GM18498 (cell line): ENCODE measurements around the gene PPP2R3B.

Source experiments
- ATAC-seq: cut with Tn5 transposase; IDR thresholded peaks from one replicate; pipeline ENCODE4 v1.9.1; 2021; ENCODE audit warnings: mild to moderate bottlenecking, moderate library complexity; ENCODE audit not compliant: unreplicated experiment

PPP2R3B gene

DNA sequence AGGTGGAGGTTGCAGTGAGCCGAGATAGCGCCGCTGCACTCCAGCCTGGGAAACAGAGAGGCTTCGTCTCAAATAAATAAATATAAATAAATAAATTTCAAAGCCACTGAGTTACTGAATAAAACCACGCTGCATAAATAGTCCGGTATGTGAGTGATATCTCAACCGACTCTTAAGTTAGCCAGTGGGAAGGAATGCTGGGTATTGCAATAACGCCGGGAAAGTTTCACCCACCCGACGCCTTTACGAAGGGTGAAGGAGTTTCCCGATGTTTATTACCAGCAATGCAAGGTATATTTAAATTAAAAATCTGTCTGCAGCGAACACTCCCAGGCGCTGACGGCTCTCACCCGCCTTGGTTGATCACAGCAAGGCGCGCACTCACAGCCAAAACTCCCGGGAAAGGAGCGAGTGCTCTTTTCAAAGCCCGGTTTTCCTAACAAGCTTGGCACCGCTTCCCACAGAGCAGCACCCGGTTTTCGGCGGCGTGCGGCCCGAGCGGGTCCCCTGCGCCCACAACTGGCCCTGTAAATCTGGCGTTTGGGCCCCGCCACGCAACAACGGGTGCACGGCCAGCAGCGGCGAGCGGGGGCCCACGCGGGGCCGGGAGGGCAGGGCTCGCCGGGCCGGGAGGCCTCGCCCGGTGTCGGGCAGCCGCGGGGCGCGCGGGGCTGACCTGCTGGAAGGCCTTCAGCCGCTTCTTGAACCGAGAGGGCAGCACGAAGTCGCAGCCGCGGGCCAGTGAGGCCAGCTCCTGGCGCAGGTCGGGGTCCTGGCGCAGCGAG lies 13.7 kb downstream of the PPP2R3B start:
- peak; percentile 10 for ATAC-seq

DNA sequence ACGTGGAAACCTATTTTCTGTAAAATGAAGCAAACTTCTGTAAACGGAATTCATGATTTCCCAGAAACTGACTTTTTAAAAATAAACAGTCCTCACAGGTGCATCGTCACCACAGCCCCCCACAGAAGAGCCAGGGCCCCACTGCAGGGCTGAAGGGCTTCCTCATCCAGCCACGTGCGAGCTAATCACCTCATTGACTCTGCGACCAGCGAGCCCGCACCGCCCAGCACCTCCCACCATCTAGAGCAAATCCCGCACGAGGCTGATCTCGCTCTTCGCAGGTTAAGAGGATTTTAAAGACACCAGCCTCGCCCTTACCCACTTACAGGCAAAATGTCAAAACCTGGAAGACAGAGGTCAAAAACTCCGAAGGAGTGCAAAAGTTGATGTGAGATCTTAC lies 14.8 kb downstream of the PPP2R3B start:
- ATAC-seq: no peak

DNA sequence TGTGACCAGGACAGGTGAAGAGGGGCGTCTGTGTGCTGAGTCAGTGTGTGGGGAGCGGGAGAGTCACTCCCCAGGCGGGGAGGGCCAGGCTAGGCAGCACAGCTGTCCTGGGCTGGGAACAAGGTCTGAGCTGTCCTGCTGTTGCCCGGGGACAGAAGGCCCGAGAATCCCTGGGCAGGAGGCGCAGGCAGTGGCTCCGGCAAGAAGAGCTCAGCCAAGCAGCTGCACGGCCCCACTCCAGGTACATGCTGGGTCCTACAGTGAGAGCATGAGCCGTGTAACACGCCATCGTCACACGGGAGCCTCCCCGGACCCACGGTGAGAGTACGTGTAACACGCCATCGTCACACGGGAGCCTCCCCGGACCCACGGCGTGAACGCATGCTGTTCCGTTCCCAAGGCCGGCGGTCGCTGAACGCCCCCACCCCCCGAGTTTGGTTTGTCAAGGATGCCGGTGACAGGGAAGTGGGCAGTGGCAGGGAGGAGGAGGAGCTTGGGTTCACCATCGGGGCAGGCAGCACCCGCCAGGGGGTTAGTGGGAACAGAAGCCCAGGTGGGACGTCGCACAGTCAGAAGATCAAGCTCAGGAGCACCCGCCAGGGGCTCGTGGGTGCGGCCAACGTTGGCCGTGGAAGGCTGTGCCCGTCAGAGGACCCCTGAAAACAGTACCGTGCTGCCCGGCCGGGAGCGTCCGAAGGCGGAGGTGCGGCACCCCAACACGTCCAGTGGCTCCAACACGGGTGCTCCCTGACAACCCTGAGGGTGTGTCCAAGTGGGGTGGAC lies 15.6 kb downstream of the PPP2R3B start:
- no peak for ATAC-seq

DNA sequence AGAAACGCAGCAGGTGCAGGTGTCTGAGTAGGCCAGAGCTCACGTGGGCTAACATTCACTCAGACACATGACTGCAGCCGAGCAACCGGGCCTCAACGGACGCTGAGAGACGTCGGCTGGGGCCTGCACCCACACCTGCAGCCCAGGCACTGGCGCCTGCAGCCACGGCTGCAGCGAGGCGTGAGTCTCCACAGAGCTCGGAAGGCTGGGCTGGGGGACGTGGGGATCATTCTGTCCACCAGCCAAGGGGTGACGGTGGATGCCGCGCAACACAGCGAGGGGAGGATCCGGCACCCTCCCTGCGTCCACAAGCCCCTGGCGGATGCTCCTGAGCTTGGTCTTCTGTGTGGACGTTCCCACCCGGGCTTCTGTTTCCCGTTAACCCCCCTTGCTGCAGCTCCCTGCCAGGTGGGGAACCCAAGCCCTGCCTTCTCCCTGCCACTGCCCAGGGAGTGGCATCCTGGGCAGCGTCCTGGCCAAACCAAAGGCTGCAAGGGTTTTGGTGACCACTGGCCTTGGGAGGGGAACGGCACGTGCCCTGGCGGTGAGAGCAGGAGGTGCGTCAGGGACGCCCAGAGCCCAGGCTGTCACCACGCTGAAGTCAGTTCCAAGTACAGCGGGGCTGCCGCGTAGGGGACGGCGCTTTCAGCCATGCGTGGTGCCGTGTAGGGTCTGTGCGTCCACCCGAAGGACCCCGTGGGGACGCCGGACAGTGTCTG lies 16.3 kb downstream of the PPP2R3B start:
- ATAC-seq: no peak

DNA sequence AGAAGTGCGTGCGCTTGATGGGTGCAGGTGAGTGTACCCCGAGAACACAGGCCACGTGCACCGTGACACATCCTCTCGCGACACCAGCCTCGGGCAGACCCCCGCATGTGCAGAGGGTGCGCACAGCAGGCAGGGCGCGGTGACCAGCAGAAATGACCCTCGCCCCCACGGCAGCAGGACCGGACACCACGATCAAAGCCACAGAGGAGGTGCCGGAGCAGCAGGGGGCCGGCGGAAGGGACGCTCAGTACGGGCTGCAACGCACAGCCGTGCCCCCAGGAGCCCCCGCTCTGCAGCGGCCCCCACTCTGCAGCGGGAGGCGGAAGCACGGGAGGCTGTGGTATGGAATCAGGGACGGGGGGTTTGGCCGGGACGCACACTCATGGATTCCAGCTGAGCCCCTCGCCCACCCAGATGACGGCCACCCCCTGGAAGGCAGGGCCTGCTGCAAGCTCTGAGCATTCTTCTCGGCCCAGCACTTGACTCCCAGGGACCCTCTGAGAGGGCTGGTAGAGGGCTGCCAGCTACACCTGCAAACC lies 17.1 kb downstream of the PPP2R3B start:
- ATAC-seq: no peak

DNA sequence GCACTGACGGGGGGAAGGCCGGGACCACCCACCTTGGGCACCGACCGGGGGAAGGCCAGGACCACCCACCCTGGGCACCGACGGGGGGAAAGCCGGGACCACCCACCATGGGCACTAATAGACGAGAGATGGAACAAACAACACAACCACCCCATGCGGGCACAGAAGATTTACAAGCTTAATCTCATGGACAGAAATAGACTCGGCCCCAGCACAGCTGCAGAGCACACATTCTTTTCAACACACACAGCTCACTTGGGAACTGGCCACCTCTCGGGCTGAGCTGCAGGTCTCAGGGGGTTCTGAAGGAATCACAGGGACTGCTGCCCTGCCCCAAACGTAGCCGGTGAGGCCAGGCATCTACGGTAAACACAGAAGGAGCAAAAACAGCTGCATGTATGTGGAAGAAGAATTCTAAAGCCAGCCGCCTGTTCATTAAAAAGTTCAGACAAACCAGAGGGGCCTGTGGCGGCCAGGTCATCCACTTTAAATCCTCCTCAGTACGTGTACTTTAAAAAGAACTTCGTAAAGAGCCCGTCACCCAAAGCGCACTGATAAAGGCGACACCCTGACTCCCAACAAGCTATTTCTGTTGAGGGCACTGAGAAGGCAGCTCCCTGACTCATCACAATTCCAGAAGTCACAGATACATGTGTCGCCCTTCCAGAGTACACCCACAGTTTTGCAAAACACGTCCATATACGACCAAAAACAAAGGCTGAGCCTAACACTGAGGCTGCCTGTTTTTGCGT lies 17.7 kb downstream of the PPP2R3B start:
- ATAC-seq: no peak

DNA sequence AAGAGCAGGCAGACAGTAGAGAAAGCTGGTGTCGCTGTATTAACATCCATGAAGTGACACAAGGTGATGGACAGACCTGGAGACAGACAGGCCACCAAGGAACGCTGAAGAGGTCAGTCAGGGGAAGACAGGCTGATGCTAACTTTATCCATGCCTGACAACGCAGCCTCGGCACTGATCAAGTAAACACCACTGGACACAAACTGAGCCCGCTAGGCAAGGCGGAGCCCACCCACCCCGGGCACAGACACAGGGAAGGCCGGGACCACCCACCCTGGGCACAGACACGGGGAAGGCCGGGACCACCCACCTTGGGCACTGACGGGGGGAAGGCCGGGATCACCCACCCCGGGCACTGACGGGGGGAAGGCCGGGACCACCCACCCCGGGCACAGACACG lies 18.8 kb downstream of the PPP2R3B start:
- ATAC-seq: no peak

DNA sequence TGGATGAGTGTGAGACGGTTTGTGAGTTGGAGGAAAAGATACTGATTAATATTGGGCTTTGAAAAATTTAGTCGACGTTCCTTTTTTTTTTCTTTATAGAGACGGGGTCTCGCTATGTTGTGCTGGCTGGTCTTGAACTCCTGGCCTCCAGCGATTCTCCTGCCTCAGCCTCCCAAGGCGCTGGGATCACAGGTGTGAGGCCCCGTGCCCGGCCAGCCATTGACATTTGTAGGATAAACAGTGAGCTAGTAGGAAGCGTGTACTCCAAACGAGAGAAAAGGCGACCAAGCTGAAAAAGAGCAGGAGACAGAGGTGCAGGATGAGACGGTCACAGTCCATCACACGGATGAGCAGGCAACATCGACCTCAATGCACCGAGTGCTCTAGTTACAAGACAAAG lies 19.4 kb downstream of the PPP2R3B start:
- ATAC-seq: no peak

DNA sequence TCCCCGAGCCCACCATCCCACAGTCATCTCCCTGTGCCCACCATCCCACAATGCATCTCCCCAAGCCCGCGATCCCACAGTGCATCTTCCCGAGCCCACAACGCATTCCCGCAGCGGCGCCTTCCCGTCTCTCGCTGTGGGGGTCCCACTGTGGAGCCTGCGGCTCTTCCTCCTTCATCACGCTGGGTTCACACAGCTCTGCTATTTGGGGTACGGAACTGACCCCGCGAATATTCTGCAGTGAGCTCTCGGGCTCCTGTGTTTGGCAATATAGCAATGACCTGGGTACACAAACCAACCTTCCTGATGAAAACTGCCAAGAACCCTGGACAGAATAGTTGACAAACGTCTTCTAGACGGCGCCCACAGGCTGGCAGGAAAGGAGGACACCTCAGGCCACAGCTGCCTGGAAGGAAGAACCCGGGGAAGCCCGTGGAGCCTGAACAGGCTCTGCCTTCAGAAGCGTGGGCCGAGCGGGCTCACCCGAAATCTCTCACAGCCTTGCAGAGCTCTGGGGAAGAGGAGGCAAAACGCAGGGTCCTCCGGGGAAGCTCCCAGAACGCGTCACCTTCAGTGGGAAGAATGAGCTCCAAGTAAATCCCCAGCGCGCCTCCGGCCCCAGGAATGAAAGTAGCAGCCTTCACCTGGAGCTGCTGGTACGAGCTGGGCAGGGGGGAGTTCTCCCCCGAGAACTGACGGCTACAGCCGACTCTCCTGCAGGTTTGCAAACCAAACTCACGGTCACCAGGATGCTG lies 22.9 kb downstream of the PPP2R3B start:
- no peak for ATAC-seq

DNA sequence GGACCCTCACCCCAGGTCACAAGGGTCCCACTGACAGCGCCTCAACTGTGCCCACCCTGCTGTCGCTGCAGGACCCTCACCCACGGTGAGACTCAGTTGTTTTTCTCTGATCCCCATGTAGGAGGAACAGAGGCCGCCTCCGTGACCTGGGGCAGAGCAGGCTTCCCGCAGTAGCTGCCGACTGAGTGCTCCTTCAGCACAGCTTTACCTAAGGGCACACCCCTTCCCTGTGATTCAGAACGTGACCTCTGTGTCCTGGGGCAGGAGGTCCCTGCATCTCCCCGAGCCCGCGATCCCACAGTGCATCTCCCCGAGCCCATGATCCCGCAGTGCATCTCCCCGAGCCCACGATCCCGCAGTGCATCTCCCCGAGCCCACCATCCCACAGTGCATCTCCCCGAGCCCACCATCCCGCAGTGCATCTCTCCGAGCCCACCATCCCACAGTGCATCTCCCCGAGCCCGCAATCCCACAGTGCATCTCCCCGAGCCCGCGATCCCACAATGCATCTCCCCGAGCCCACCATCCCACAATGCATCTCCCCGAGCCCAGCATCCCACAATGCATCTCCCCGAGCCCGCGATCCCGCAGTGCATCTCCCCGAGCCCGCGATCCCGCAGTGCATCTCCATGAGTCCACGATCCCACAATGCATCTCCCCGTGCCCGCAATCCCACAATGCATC lies 23.6 kb downstream of the PPP2R3B start:
- ATAC-seq: no peak

DNA sequence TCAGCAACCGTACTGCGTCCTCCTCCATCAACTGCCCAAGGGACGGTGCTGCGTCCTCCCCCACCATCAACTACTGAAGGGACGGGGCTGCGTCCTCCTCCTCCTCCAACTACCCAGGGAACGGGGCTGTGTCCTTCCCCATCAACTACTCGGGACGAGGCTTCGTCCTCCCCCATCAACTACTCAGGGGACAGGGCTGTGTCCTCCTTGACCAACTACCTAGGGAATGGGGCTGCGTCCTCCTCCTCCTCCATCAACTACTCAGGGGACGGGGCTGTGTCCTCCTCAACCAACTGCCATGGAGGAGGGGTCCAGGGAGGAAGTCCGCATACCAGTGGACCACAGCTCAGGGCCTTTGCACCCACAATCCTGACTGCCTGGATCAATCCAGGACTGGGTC lies 24.4 kb downstream of the PPP2R3B start:
- no peak for ATAC-seq

DNA sequence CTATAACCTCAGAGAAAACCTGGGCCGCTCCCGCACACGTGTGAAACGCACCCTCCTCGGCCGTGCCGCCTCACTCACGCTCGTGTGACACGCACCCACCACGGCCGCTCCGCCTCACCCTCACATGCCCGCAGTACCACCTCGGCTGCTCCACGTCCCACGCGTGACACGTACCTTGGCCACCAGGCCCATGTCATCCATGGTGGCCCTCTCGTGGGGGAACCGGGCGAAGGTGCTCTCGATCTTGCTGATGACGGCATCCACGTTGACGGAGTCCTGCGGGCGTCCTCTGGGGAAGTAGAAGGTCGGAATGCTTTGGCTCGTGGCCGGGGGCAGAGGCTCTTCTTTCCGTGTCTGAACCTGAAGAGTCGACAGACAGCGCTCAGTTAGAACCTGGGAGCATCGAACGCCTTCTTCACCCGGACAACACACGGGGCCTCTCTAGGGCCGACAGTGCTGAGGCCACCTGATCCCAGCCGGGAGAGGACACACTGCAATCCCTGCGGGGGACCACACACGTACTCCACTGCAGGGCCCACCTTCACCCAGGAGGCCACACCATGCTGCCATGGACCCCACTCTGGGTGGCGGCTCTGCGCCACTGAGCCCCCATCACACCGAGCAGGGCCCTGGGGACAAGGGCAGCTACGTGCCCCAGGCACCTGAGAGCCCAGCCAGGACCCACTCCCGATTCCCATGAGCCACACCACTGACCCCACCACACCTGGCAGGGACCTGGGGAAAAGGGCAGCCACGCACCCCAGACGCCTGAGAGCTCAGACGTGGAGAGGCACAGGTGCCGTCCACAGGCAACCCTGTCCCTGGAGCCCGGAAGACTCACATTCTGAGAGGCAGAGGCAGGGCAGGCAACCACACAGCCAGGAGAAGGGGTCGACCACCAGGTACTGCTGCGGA lies 25.2 kb downstream of the PPP2R3B start:
- no peak for ATAC-seq

DNA sequence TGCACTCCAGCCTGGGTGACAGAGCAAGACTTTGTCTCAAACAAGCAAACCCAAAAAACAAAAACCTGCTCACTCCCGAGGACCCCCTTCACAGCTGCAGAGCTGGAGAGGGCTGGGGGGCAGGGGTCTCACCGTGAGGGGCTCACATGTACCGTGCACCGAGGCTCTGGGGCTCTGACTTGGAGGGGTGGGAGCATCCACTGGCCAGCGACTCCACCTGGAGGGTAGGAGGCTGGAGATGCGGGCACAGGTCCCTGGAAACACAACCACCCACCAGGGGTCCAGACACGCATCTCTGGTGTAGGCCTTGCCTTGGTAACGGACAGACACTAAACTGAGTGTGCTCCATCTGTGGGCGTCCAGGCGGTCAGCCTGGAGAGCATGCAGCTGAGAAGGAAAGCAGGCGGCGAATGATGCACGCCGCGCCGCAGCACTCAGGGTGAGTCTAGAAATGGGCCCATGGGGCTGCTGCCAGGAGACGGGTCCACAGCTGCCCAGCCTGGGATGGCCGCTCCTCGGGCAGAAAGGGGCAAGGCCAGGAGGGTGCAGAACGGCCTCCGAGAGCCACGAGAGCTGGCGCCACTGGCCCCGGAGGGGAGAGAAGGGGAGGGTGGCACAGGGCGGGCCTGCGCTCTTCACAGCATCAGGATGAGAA lies 26.1 kb downstream of the PPP2R3B start:
- ATAC-seq: no peak

DNA sequence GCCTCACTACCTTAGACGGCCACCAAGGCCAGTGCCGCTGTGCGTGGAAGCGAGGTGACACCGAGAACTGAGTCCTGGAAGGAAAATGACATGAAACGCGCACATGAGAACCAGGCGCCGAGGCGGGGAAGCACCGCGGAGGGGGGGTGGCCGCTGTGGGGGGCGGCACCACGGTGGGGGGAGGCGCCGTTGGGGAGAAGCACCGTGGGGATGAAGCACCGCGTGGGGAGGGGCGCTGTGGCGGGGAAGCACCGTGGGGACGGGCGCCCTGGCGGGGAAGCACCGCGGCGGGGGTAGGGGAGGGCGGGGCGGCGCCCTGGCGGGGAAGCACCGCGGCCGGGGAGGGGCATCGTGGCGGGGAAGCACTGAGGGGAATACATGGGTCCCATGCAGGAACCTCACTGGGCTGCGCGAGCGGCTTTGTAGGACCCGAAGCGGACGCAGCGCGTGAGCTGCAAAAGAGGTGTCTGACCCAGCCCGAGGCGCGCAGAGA lies 28.0 kb downstream of the PPP2R3B start:
- no peak for ATAC-seq

DNA sequence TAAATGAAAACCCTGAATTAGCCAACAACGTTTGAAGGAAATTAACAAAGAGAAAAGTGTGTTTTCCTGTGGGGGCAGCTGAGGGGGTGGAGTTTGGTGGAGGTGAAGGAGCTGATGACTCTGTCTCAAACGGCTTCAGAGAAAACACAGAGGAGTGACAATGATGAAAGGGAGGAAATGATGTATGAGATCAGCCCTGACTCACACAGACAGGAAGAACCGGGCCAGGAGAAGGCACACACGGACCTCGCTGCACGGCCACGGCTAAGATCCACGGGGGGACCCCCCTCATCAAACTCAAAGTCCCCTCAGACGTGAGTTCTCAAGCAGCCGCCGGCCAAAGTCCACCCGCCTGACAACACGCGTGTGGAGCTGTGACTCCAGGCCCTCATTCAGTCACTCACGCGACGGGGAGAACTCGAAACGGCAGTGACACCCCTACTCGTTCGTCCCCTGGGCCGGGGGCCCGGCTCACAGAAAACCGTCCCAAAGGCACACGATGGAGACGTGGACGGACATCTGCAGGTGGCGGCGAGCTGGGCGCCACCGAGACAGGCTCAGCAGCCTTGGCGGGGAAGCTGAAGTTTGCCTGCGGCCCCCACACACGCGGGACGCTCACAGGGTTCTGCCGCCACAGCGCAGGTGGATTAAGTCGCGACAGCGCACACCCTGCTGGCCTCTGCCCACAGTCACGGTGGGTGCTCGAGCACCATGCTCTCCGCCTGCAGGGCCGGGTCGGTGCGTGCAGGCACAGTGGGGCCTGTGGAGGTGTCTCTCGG lies 28.8 kb downstream of the PPP2R3B start:
- ATAC-seq: no peak

DNA sequence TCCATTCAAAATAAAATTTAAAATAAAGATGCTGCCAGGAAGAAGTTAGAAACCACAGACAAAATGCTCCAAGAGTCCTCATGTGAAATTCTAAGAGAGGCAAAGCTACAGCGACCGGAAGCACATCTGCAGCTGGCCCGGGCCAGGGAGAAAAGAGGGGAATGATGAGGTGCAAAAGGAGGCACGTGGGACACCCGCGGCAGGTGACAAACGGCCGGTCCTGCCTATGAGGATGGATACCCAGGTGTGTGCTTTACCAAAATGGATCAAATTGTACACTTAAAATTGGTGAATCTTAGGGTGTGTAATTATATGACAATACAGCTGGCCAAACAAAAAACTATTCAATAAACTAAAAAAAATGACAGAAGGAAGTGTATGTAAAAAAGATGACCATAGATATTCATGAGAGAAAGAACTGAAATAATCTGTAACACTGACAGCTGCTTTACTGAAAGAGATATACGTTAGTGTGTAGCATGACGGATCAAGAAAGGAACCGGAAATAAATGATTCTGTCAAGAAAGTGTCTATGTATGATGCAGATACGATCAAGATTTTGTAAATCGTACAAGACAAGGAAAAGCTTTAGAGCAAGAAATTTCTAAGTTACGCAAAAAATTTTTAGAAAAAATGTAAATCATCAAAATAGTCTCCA lies 29.5 kb downstream of the PPP2R3B start:
- no peak for ATAC-seq
